ENCODE measurements around the gene UTS2R. TPM values are rescaled to one million over a fixed set of nuclear protein-coding genes. Genes with fewer than 3 reads are reported as not detected.

The UTS2R gene
- total RNA-seq, 1 donor from 2014 or later: not detected

GRCh38 chr17:82412535-82413520 lies 41.3 kb downstream of the UTS2R start:
- DNase-seq (ENCODE audit: low read depth): no peak
- no peak overlapping the region for H3K4me3 ChIP-seq (ENCODE audit: low read depth, low read length)
- TF ChIP-seq, protein P1, sequence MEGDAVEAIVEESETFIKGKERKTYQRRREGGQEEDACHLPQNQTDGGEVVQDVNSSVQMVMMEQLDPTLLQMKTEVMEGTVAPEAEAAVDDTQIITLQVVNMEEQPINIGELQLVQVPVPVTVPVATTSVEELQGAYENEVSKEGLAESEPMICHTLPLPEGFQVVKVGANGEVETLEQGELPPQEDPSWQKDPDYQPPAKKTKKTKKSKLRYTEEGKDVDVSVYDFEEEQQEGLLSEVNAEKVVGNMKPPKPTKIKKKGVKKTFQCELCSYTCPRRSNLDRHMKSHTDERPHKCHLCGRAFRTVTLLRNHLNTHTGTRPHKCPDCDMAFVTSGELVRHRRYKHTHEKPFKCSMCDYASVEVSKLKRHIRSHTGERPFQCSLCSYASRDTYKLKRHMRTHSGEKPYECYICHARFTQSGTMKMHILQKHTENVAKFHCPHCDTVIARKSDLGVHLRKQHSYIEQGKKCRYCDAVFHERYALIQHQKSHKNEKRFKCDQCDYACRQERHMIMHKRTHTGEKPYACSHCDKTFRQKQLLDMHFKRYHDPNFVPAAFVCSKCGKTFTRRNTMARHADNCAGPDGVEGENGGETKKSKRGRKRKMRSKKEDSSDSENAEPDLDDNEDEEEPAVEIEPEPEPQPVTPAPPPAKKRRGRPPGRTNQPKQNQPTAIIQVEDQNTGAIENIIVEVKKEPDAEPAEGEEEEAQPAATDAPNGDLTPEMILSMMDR (conservative IDR thresholded peaks at IDR 0.05; ENCODE audit: low read depth, low read length): no peak

GRCh38 chr17:82414548-82415281 lies 43.1 kb downstream of the UTS2R start:
- H3K4me3 ChIP-seq (ENCODE audit: low read depth, low read length): no peak overlapping the region
- TF ChIP-seq, protein P1 (conservative IDR thresholded peaks at IDR 0.05; ENCODE audit: low read depth, low read length): peak; percentile 89
- DNase-seq (ENCODE audit: low read depth): no peak

DNA sequence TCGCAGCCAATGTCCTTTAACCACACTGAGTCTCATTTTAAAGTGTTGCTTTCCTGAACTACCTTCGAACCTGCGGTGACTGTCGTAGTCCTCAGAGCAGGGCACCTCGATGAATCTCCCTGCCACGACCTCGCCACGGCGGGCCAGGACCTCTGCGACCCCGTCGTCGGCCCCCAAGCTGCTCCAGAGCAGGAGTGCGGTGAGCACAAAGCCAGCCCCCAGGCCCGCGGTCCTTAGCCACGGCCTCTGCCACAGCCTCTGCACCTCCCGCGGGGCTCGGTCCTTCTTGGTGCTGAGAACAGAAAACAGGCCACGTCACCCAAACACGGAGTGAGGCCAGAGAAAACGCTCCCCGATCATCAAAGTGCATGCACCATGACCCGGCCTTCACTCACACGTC lies 43.8 kb downstream of the UTS2R start:
- TF ChIP-seq, protein P1 (conservative IDR thresholded peaks at IDR 0.05; ENCODE audit: low read depth, low read length): no peak
- H3K4me3 ChIP-seq (ENCODE audit: low read depth, low read length): no peak overlapping the region
- DNase-seq (ENCODE audit: low read depth): no peak

DNA sequence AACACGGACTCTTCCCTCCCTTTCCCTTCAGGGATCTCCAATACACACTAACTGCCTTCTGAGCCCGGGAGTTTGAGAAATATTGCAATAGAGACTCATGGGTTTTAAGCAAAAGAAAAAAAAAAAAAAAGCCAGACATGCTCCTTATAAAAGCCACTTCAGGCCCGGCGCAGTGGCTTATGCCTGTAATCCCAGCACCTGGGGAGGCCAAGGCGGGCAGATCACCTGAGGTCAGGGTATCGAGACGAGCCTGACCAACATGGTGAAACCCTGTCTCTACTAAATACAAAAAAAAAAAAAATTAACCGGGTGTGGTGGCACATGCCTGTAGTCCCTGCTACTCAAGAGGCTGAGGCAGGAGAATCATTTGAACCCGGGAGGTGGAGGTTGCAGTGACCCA lies 44.2 kb downstream of the UTS2R start:
- DNase-seq (ENCODE audit: low read depth): no peak
- TF ChIP-seq, protein P1 (conservative IDR thresholded peaks at IDR 0.05; ENCODE audit: low read depth, low read length): no peak
- H3K4me3 ChIP-seq (ENCODE audit: low read depth, low read length): no peak overlapping the region

- TF ChIP-seq, protein P1 (conservative IDR thresholded peaks at IDR 0.05; ENCODE audit: low read depth, low read length): no peak
- H3K4me3 ChIP-seq (ENCODE audit: low read depth, low read length): no peak overlapping the region
- no peak for DNase-seq (ENCODE audit: low read depth)
Measured at GRCh38 chr17:82416264-82416663, 44.7 kb downstream of the UTS2R start.

DNA sequence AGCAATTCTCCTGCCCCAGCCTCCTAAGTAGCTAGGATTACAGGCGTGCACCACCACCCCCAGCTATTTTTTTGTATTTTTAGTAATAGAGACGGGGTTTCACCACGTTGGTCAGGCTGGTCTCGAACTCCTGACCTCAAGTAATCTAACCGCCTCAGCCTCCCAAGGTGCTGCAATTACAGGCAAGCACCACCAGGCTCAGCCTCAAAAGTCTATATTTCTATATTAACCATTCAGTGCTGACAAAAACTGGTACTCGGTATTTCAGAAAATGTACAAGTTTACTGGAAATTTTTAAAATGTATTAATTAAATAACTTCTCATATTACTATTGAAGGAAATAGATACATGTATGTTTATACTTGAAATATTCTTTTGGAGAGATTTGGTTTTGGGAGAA lies 45.2 kb downstream of the UTS2R start:
- no peak overlapping the region for H3K4me3 ChIP-seq (ENCODE audit: low read depth, low read length)
- TF ChIP-seq, protein P1 (conservative IDR thresholded peaks at IDR 0.05; ENCODE audit: low read depth, low read length): peak; percentile 12
- no peak for DNase-seq (ENCODE audit: low read depth)

Data from epithelial cell of proximal tubule (primary cell).